ENCODE data around the gene FHOD3. TPM values are rescaled to one million over a fixed set of nuclear protein-coding genes. Genes with fewer than 3 reads are reported as not detected.

Gene FHOD3
- total and polyA plus RNA-seq, 2 of the 4 experiments (the other 2 are of a cell fraction) = 14.6 to 16.0 TPM

- Histone ChIP-seq H2BK120ac (ENCODE audit: low read depth, low read length) (no peak overlapping the region), H2AK5ac (ENCODE audit: low read depth, low read length) (no peak overlapping the region), H2BK20ac (ENCODE audit: low read depth, low read length) (no peak overlapping the region), H3K18ac (ENCODE audit: low read depth, low read length) (no peak overlapping the region), H3K56ac (ENCODE audit: extremely low read depth, insufficient read depth, low read length) (no peak overlapping the region), H3K23ac (ENCODE audit: low read depth, low read length) (no peak overlapping the region), H3K27ac (ENCODE audit: insufficient read depth, low read length) (no peak overlapping the region), H3K36me3 (ENCODE audit: control insufficient read depth, insufficient read depth, low read length) (peaks cover 5% of the 10 kb centered on the region), H3K14ac (replicated peaks; ENCODE audit: low read depth, low read length) (no peak overlapping the region), H4K5ac (ENCODE audit: low read depth, low read length) (no peak overlapping the region), H2AK9ac (replicated peaks; ENCODE audit: low read depth, low read length, poor library complexity) (no peak overlapping the region), H3K9me1 (ENCODE audit: insufficient read depth, low read length) (no peaks in the 10 kb centered on the region), H3K27me3 (ENCODE audit: control insufficient read depth, insufficient read depth, low read length) (no peaks in the 10 kb centered on the region), H2BK15ac (ENCODE audit: low read depth, low read length) (no peak overlapping the region), H3K9ac (ENCODE audit: low read depth, low read length) (no peak overlapping the region), H2AFZ (replicated peaks; ENCODE audit: low read length, poor library complexity) (no peak overlapping the region), H4K91ac (ENCODE audit: insufficient read depth, low read depth, low read length) (no peak overlapping the region), H2BK5ac (ENCODE audit: low read depth, low read length, poor library complexity, severe bottlenecking) (no peak overlapping the region), H4K20me1 (ENCODE audit: insufficient read depth, low read length) (no peaks in the 10 kb centered on the region), H3K4me1 (ENCODE audit: control insufficient read depth, insufficient read depth, low read length) (no peaks in the 10 kb centered on the region), H4K8ac (ENCODE audit: low read depth in 2 of 2, low read length in 2 of 2) (no peak overlapping the region), H3K4me2 (ENCODE audit: low read depth, low read length) (no peak overlapping the region), H3K4ac (ENCODE audit: low read depth, low read length) (no peak overlapping the region), H3K79me1 (ENCODE audit: low read depth in 1 of 2, low read length in 2 of 2) (no peaks in the 10 kb centered on the region; a peak in 1 of 4 replicates), H3K9me3 (ENCODE audit: control insufficient read depth, insufficient read depth, low read length) (peaks cover 4% of the 10 kb centered on the region; the same call in 1 of the 2 replicates), H3K4me3 (ENCODE audit: insufficient read depth, low read depth, low read length) (no peak overlapping the region)
- intact Hi-C loops (cut with micrococcal nuclease) = no loop called here
- CTCF ChIA-PET = interaction anchor here (0.6 kb wide), 1 partner anchor 656 kb away, joined by 3 read pairs; no protein-coding TSS in a partner anchor
- in situ Hi-C loops (cut with MboI; ENCODE audit: low sequenced_read_pairs) = no loop called here
- no TSS peak for BruUV-seq (replicated peaks)
- POLR2A ChIA-PET (ENCODE audit: unreplicated experiment) = no interaction called here
- WGBS, 2 experiments (ENCODE audit: extremely low coverage in 2 of 2, insufficient read length in 1 of 2) = no CpG with 5 or more reads among the region's 6 CpGs
- TF ChIP-seq RFX5 (IDR thresholded peaks at IDR 0.05; ENCODE audit: low read depth, low read length) (no peak), POLR2A (IDR thresholded peaks at IDR 0.05; ENCODE audit: low read depth, low read length) (no peak), ELK1 (IDR thresholded peaks at IDR 0.05; ENCODE audit: borderline replicate concordance, low read depth, low read length) (no peak), USF2 (IDR thresholded peaks at IDR 0.05; ENCODE audit: low read depth, low read length) (no peak), BHLHE40 (IDR thresholded peaks at IDR 0.05; ENCODE audit: low read depth, low read length) (no peak), RAD21 (IDR thresholded peaks at IDR 0.05; ENCODE audit: low read length) (no peak)
- ATAC-seq (ENCODE audit: low read depth) = no peak
- DNase-seq = no peak
- dilution Hi-C loops (cut with HindIII; ENCODE audit: low sequenced_read_pairs, unreplicated experiment) = no loop called here
Measured at GRCh38 chr18:36736094-36736493, 438.6 kb downstream of the FHOD3 start.

Measured in IMR-90 (cell line).